Caco-2 (cell line): ENCODE results near the gene CCDC154. TPM values are rescaled to one million over a fixed set of nuclear protein-coding genes. Genes with fewer than 3 reads are reported as not detected.
"Not testable (repeated sequence)": the region's sequence is repeated elsewhere in the genome, so short reads cannot be mapped to it uniquely, and the experiment has no call there.

Experiments used
- BruUV-seq: library from RNA; stranded (reverse); fragments of 400-500 nt; replicated peaks from 2 replicates; lab custom pipeline; 2021; lab: Mats Ljungman, UMichigan
- CTCF ChIA-PET: fragments of 300-600 bp; sonication (Branson Sonifier 250); formaldehyde crosslinking; loops from one replicate; lab custom pipeline; 2022; ENCODE audit warnings: antibody characterized with exemption; lab: Charles Lee
- POLR2A ChIA-PET: fragments of 300-600 bp; sonication (Branson Sonifier 250); formaldehyde crosslinking; loops from one replicate; lab custom pipeline; 2022; ENCODE audit warnings: antibody characterized with exemption; lab: Charles Lee
- DNase-seq, 2 experiments: peaks; one replicate each; pipeline versions ENCODE4 v3.0.0 to v3.0.0-alpha.2; 2020 to 2022
- H3K27me3 ChIP-seq: replicated peaks from 2 replicates; pipeline ENCODE4 v1.6.0; 2011; ENCODE audit warnings: low read length; ENCODE audit not compliant: control insufficient read depth, insufficient read depth
- H3K36me3 ChIP-seq: 2 replicates; pipeline ENCODE4 v1.5.1; 2011; ENCODE audit warnings: low read length; ENCODE audit not compliant: control insufficient read depth, insufficient read depth
- H3K4me1 ChIP-seq: fragments of 250-450 bp; sonication (Bioruptor Pico); 2 replicates; pipeline ENCODE4 v1.5.1; 2020; ENCODE audit warnings: mild to moderate bottlenecking
- H3K4me3 ChIP-seq: 2 replicates; pipeline ENCODE4 v1.5.1; 2011; ENCODE audit warnings: low read depth, mild to moderate bottlenecking, control low read depth, low read length
- H3K9me3 ChIP-seq: fragments of 250-450 bp; sonication (Bioruptor Pico); 2 replicates; pipeline ENCODE4 v1.5.1; 2020; ENCODE audit warnings: mild to moderate bottlenecking, moderate library complexity
- H3K27ac Mint-ChIP-seq: one replicate; pipeline ENCODE4 v1.8.0; 2022; ENCODE audit warnings: mixed read lengths; ENCODE audit not compliant: unreplicated experiment
- H3K27me3 Mint-ChIP-seq: one replicate; pipeline ENCODE4 v1.8.0; 2022; ENCODE audit warnings: mixed read lengths; ENCODE audit not compliant: insufficient read depth, unreplicated experiment
- H3K36me3 Mint-ChIP-seq: one replicate; pipeline ENCODE4 v1.8.0; 2022; ENCODE audit warnings: mild to moderate bottlenecking, mixed read lengths; ENCODE audit not compliant: insufficient read depth, unreplicated experiment
- H3K4me1 Mint-ChIP-seq: one replicate; pipeline ENCODE4 v1.8.0; 2022; ENCODE audit warnings: low read depth, mixed read lengths; ENCODE audit not compliant: unreplicated experiment
- H3K4me3 Mint-ChIP-seq: one replicate; pipeline ENCODE4 v1.8.0; 2022; ENCODE audit warnings: mild to moderate bottlenecking, moderate library complexity, mixed read lengths; ENCODE audit not compliant: unreplicated experiment
- H3K9me3 Mint-ChIP-seq: one replicate; pipeline ENCODE4 v1.8.0; 2022; ENCODE audit warnings: mixed read lengths; ENCODE audit not compliant: unreplicated experiment
- intact Hi-C: fragments of 100-400 bp; cut with micrococcal nuclease; formaldehyde crosslinking; loops from one replicate; pipeline ENCODE4 v1.10.0; 2022; ENCODE audit not compliant: unreplicated experiment
- total RNA-seq: library from RNA; stranded (reverse); gene quantifications from 2 replicates; pipeline ENCODE4 v1.2.3, GENCODE V29; 2022
- TF ChIP-seq, protein P1 (sequence below), 2 experiments: fragments of 200-600 bp in 1 of 2; IDR thresholded peaks; 1 replicate in 1 of 2; 2 replicates in 1 of 2; pipeline versions ENCODE4 v1.5.1 to v1.8.0; 2011 to 2022; ENCODE audit warnings: antibody characterized with exemption in 1 of 2, control low read depth in 1 of 2, inconsistent platforms in 1 of 2, low read depth in 1 of 2, low read length in 1 of 2, mild to moderate bottlenecking in 1 of 2, moderate library complexity in 1 of 2; ENCODE audit not compliant: insufficient read depth in 1 of 2, severe bottlenecking in 1 of 2, unreplicated experiment in 1 of 2

The CCDC154 gene
- total RNA-seq, 1 experiment from 2014 or later: 1.1 TPM

DNA sequence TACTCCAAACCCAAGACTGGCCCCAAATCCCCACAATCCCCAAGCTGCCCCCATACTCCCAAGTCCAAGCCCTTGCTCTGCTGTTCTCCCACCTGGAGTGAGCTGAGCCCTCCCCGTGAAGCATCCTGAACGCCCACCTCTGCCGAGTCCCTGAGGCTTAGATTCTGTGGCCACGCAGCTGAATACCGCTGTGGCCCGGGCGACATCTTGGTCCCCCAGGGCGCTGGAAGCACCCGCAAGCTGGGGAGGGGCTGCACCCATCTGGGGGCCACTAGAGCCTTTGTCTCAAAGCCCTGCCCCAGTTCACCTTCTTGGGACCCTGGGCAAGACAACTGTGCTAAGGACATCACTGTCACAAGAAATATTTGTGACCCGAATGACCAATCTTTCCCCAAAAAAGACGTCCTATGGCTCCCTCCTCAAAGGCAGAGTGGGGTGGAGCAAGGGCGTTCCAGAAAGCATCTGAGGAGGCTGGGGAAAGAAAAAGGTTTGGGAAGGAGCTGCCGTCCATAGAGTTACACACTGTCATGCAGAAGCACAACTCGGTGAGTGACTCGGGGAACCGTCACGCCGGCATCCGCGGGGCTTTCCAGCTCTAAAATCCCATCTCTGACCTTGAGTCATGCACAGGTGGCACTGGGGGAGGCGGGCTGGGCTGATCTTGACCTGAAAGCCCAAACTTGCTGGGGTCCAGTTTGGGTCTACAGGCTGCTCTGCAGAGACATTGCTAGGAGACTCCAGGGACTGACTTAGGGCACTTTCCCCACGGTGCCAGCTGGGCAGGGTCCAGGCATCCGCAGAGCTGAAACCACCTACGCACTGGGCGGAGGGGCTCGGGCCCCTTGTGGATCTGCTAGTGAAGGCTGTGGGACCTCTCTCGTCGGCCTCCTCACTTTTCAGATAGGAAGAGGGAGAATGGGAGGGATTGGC, 37.8 kb upstream of the CCDC154 start:
- H3K27ac Mint-ChIP-seq: no peak overlapping the region
- no peaks in the 10 kb centered on the region for H3K27me3 Mint-ChIP-seq
- CTCF ChIA-PET: no interaction called here
- H3K36me3 ChIP-seq: no peaks in the 10 kb centered on the region
- TF ChIP-seq, protein P1, sequence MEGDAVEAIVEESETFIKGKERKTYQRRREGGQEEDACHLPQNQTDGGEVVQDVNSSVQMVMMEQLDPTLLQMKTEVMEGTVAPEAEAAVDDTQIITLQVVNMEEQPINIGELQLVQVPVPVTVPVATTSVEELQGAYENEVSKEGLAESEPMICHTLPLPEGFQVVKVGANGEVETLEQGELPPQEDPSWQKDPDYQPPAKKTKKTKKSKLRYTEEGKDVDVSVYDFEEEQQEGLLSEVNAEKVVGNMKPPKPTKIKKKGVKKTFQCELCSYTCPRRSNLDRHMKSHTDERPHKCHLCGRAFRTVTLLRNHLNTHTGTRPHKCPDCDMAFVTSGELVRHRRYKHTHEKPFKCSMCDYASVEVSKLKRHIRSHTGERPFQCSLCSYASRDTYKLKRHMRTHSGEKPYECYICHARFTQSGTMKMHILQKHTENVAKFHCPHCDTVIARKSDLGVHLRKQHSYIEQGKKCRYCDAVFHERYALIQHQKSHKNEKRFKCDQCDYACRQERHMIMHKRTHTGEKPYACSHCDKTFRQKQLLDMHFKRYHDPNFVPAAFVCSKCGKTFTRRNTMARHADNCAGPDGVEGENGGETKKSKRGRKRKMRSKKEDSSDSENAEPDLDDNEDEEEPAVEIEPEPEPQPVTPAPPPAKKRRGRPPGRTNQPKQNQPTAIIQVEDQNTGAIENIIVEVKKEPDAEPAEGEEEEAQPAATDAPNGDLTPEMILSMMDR (IDR thresholded peaks at IDR 0.05; ENCODE audit: insufficient read depth in 1 of 2, low read depth in 1 of 2, low read length in 1 of 2, severe bottlenecking in 1 of 2, unreplicated experiment in 1 of 2): no peak
- H3K9me3 Mint-ChIP-seq: no peaks in the 10 kb centered on the region
- H3K4me3 ChIP-seq: no peak overlapping the region
- no peaks in the 10 kb centered on the region for H3K27me3 ChIP-seq
- peaks cover 6% of the 10 kb centered on the region for H3K36me3 Mint-ChIP-seq
- H3K4me3 Mint-ChIP-seq: no peak overlapping the region
- BruUV-seq: no TSS peak
- H3K9me3 ChIP-seq: no peaks in the 10 kb centered on the region
- no peak for DNase-seq
- H3K4me1 ChIP-seq: no peaks in the 10 kb centered on the region
- intact Hi-C loops: no loop called here
- no peaks in the 10 kb centered on the region for H3K4me1 Mint-ChIP-seq
- POLR2A ChIA-PET: no interaction called here

GRCh38 chr16:1478937-1479336, 34.6 kb upstream of the CCDC154 start:
- H3K4me1 Mint-ChIP-seq, H3K4me1 ChIP-seq, DNase-seq, H3K27me3 ChIP-seq, H3K4me3 ChIP-seq, H3K36me3 Mint-ChIP-seq, H3K9me3 Mint-ChIP-seq, H3K36me3 ChIP-seq, POLR2A ChIA-PET, H3K27ac Mint-ChIP-seq, H3K27me3 Mint-ChIP-seq, CTCF ChIA-PET, BruUV-seq, H3K4me3 Mint-ChIP-seq, H3K9me3 ChIP-seq: not testable (repeated sequence)
- intact Hi-C loops: loop anchor here (10.0 kb wide), 1 partner anchor 54 kb away; the partner anchor contains the start of gene UQCC4

DNA sequence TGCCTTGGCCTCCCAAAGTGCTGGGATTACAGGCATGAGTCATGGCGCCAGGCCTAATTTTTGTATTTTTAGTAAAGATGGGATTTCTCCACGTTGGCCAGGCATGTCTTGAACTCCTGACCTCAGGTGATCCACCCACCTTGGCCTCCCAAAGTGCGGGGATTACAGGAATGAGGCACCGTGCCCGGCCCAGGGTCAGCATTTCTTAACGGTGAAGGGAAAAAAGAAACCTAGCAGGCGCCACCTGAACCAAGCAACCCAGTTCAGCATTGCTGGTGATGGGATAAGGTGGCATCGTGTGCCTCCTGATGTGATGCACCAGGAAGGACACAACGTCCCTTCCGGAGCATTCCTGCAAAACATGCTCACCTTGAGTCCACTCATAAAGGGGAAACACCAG, 32.7 kb upstream of the CCDC154 start:
- no peaks in the 10 kb centered on the region for H3K9me3 ChIP-seq
- DNase-seq: no peak
- ChIA-PET POLR2A (interaction anchor here (0.7 kb wide), 1 partner anchor 69 kb away, joined by 5 read pairs; no protein-coding TSS in a partner anchor), CTCF (no interaction called here)
- no peaks in the 10 kb centered on the region for H3K9me3 Mint-ChIP-seq
- no peak overlapping the region for H3K27ac Mint-ChIP-seq
- H3K36me3 ChIP-seq: no peaks in the 10 kb centered on the region
- H3K4me3 ChIP-seq: no peak overlapping the region
- H3K4me1 ChIP-seq: peaks cover 4% of the 10 kb centered on the region; the same call in 1 of the 2 replicates
- H3K27me3 Mint-ChIP-seq: no peaks in the 10 kb centered on the region
- no peaks in the 10 kb centered on the region for H3K27me3 ChIP-seq
- peaks cover 7% of the 10 kb centered on the region for H3K36me3 Mint-ChIP-seq
- H3K4me1 Mint-ChIP-seq: no peaks in the 10 kb centered on the region
- H3K4me3 Mint-ChIP-seq: no peak overlapping the region
- BruUV-seq: no TSS peak
- TF ChIP-seq, protein P1 (IDR thresholded peaks at IDR 0.05; ENCODE audit: insufficient read depth in 1 of 2, low read depth in 1 of 2, low read length in 1 of 2, severe bottlenecking in 1 of 2, unreplicated experiment in 1 of 2): no peak
- intact Hi-C loops: loop anchor here (10.0 kb wide), 1 partner anchor 52 kb away; the partner anchor contains the start of gene UQCC4
